Endothelial cell (in vitro differentiated cells): ENCODE results near the gene SIGLEC14. TPM values are rescaled to one million over a fixed set of nuclear protein-coding genes. Genes with fewer than 3 reads are reported as not detected.
"Not testable (repeated sequence)": the region's sequence is repeated elsewhere in the genome, so short reads cannot be mapped to it uniquely, and the experiment has no call there.

ENCODE experiments used
- DNase-seq: peaks from one replicate; pipeline ENCODE4 v3.0.0; 2021; ENCODE audit warnings: low spot score
- H3K27ac Mint-ChIP-seq: one replicate; pipeline ENCODE4 v1.8.0; 2021; ENCODE audit warnings: mixed read lengths, inconsistent platforms; ENCODE audit not compliant: unreplicated experiment
- H3K27me3 Mint-ChIP-seq: one replicate; pipeline ENCODE4 v1.8.0; 2021; ENCODE audit warnings: mild to moderate bottlenecking, moderate library complexity, mixed read lengths, inconsistent platforms; ENCODE audit not compliant: unreplicated experiment
- H3K36me3 Mint-ChIP-seq: one replicate; pipeline ENCODE4 v1.8.0; 2021; ENCODE audit warnings: mild to moderate bottlenecking, low read depth, mixed read lengths, inconsistent platforms; ENCODE audit not compliant: unreplicated experiment
- H3K4me1 Mint-ChIP-seq: one replicate; pipeline ENCODE4 v1.8.0; 2021; ENCODE audit warnings: mild to moderate bottlenecking, mixed read lengths, inconsistent platforms; ENCODE audit not compliant: unreplicated experiment
- H3K4me3 Mint-ChIP-seq: one replicate; pipeline ENCODE4 v1.8.0; 2021; ENCODE audit warnings: mild to moderate bottlenecking, mixed read lengths, inconsistent platforms; ENCODE audit not compliant: unreplicated experiment
- H3K9me3 Mint-ChIP-seq: one replicate; pipeline ENCODE4 v1.8.0; 2021; ENCODE audit warnings: mixed read lengths, inconsistent platforms; ENCODE audit not compliant: unreplicated experiment
- long read RNA-seq: library from polyadenylated mRNA; unstranded; transcript quantifications from one replicate; pipeline ENCODE4 v2.0.0, GENCODE V29; 2020; ENCODE audit not compliant: unreplicated experiment
- total RNA-seq: library from RNA; stranded (reverse); fragmentation: NEBNext Ultra II Directional; extraction: Animal tissue kit (Norgen Biotek cat#: 25700); gene quantifications from one replicate; pipeline ENCODE4 v1.2.1, GENCODE V29; 2021; ENCODE audit not compliant: unreplicated experiment
- TF ChIP-seq, protein P1 (sequence below): fragments of 200-600 bp; sonication (generic); IDR thresholded peaks from one replicate; pipeline ENCODE4 v1.5.0; 2021; ENCODE audit warnings: antibody characterized with exemption; ENCODE audit not compliant: unreplicated experiment

The SIGLEC14 gene, protein sequence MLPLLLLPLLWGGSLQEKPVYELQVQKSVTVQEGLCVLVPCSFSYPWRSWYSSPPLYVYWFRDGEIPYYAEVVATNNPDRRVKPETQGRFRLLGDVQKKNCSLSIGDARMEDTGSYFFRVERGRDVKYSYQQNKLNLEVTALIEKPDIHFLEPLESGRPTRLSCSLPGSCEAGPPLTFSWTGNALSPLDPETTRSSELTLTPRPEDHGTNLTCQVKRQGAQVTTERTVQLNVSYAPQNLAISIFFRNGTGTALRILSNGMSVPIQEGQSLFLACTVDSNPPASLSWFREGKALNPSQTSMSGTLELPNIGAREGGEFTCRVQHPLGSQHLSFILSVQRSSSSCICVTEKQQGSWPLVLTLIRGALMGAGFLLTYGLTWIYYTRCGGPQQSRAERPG
- 0.21 TPM for total RNA-seq
- long read RNA-seq: 0 reads

DNA sequence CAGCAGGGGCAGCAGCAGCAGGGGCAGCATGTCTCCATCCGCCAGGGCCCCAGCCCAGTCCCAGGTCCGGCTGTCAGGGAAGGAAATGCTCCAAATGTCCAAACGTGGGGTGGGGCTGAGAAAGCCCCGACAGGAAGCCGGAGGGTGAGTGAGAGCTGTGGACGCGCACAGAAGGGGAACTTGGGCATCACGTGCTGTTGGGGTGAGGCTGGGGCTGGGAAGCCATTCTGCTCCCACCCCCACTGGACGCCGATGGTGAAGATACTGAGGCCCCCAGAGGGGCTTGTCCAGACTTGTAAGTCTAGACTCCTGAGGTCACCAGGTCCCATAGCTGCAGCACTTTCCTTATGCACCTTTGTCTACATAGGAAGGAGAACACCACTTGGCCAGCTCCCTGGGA lies at the start of gene SIGLEC14:
TSS of gene SIGLEC14 (minus strand) at position 96 of the 400 bp plus-strand sequence. CDS start at position 30, 66 bp downstream.
- H3K9me3 Mint-ChIP-seq, H3K27me3 Mint-ChIP-seq: not testable (repeated sequence)

DNA sequence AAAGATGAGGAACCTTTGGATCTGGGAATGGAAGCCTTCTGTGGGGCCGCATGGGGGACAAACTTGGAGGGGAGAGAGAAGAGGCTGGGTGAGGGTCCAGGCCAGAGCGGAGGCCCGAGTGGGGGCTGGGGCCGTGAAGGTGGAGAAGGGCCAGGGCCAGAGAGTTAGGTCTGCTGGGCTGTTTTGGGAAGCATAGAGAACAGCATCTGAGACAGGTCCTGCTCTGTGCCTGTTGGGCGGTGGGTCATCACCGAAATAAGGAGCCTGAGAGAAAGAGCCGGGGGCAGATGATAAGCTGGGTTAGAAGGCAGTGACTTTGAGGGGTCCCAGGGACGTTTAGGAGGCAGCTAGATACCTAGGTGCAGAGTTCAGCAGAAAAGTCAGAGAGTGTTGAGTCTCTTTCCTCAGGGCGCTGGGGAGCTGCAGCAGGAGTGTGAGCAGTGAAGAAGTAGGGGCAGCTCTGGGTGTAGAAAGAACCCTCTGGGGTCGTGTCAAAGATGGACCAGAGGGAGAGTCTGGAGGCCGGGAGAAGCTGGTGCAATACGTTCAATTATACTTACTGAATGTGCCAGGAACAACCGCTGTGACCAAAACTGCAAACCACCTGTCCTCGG lies 49.2 kb upstream of the SIGLEC14 start:
- peak overlapping the region; percentile 56 for H3K4me3 Mint-ChIP-seq

More for the DNA sequence above, at the start of gene SIGLEC14:
- H3K36me3 Mint-ChIP-seq, H3K4me3 Mint-ChIP-seq, H3K4me1 Mint-ChIP-seq, DNase-seq, H3K27ac Mint-ChIP-seq: not testable (repeated sequence)

DNA sequence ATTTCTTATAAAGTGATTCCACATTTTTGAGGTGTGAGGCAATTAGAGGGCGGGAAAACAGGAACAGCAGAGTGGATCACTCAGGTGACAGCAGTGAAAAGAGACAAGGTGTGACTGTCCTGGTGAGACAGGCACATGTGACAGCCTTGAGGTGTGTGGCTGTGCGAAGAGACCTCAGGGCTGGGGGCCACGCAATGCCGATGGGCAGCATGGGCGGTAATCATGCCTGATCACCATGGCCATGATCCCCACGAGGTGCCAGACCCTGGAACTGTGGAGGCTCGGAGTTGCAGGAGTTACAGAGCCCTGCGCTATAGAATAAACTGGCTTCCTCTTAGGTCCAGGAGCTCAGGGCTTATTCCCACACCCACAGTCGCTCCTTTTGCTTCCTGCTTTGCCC lies 48.5 kb upstream of the SIGLEC14 start:
- no peak for DNase-seq
- Mint-ChIP-seq H3K4me3 (peak overlapping the region; percentile 78), H3K36me3 (peaks cover 61% of the 10 kb centered on the region), H3K27me3 (peaks cover 17% of the 10 kb centered on the region), H3K4me1 (peaks cover 36% of the 10 kb centered on the region), H3K27ac (peak overlapping the region; percentile 24), H3K9me3 (no peaks in the 10 kb centered on the region)
- TF ChIP-seq, protein P1, sequence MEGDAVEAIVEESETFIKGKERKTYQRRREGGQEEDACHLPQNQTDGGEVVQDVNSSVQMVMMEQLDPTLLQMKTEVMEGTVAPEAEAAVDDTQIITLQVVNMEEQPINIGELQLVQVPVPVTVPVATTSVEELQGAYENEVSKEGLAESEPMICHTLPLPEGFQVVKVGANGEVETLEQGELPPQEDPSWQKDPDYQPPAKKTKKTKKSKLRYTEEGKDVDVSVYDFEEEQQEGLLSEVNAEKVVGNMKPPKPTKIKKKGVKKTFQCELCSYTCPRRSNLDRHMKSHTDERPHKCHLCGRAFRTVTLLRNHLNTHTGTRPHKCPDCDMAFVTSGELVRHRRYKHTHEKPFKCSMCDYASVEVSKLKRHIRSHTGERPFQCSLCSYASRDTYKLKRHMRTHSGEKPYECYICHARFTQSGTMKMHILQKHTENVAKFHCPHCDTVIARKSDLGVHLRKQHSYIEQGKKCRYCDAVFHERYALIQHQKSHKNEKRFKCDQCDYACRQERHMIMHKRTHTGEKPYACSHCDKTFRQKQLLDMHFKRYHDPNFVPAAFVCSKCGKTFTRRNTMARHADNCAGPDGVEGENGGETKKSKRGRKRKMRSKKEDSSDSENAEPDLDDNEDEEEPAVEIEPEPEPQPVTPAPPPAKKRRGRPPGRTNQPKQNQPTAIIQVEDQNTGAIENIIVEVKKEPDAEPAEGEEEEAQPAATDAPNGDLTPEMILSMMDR: no peak

More for the DNA sequence above, 49.2 kb upstream of the SIGLEC14 start:
- Mint-ChIP-seq H3K27me3 (peaks cover 17% of the 10 kb centered on the region), H3K4me1 (peaks cover 36% of the 10 kb centered on the region), H3K36me3 (peaks cover 68% of the 10 kb centered on the region), H3K9me3 (no peaks in the 10 kb centered on the region), H3K27ac (no peak overlapping the region)
- TF ChIP-seq, protein P1: no peak
- no peak for DNase-seq

DNA sequence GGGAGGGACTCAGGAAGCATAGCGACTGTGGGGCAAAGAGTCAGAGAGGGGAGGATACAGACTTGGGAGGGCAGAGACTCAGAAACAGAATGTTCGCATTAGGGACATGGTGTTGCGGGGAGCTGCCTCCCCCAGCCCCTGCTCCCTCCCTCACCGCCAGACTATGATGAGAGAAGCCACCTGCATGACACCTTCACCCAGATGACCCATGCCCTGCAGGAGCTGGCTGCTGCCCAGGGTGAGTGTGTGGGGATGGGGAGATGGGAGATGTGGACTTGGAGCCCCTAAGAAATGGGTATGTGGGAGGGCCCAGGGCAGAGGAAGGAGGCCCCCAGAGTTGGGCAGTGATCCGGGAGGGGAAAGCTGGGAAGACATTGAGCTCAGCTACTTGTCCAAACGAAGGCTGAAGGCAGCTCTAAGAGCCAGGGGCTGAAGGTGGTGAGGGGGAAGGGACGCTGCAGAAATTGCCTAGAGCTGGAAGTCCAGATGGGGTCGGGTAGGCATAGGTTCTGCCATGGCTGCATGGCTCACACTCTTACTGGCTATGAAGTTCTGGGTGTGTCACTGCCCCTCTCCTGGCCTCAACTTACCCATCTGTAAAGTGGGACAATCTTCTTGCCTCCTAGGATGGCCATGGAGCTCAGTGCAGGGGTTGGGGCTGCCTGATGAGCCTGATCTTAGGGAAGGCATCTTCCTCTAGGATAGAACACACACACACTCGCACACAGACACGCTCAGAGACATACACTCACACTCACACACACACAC lies 47.9 kb upstream of the SIGLEC14 start:
- H3K4me1 Mint-ChIP-seq: peaks cover 36% of the 10 kb centered on the region
- peak overlapping the region; percentile 78 for H3K4me3 Mint-ChIP-seq
- H3K9me3 Mint-ChIP-seq: no peaks in the 10 kb centered on the region
- peak overlapping the region; percentile 49 for H3K27ac Mint-ChIP-seq
- no peak for DNase-seq
- peaks cover 59% of the 10 kb centered on the region for H3K36me3 Mint-ChIP-seq
- TF ChIP-seq, protein P1: no peak
- peaks cover 17% of the 10 kb centered on the region for H3K27me3 Mint-ChIP-seq

DNA sequence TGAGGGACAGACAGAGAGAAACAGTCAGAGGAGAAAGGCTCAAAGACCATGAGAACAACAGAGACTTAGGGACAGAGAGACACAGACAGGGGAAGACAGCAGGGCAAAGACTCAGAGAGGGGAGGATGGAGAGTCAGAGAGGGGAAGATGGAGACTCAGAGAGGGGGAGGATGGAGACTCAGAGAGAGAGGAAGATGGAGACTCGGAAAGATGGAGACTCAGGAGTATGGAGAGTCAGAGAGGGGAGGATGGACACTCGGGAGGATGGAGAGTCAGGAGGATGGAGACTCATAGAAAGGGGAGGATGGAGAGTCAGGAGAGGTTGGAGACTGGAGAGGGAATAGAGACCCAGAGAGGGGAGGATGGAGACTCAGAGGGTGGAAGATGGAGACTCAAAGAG lies 47.2 kb upstream of the SIGLEC14 start:
- TF ChIP-seq, protein P1: no peak
- Mint-ChIP-seq H3K4me1 (peaks cover 36% of the 10 kb centered on the region), H3K27ac (peak overlapping the region; percentile 49), H3K36me3 (peaks cover 56% of the 10 kb centered on the region), H3K9me3 (no peaks in the 10 kb centered on the region), H3K27me3 (peaks cover 17% of the 10 kb centered on the region), H3K4me3 (peak overlapping the region; percentile 78)
- no peak for DNase-seq
